Esophagus squamous epithelium (tissue), 4 donors: Measurements from ENCODE around the gene HCFC1.

Experiments used
- CTCF ChIP-seq, 6 experiments: fragments of 450-650 bp in 4 of 6; fragments of 200-600 bp in 2 of 6; sonication (generic) in 2 of 6; IDR thresholded peaks; one replicate each; pipeline ENCODE4 v1.5.1; 2016 to 2019; ENCODE audit warnings: antibody characterized with exemption in 6 of 6, mild to moderate bottlenecking in 4 of 6, moderate library complexity in 4 of 6
- POLR2A ChIP-seq, 4 donors: fragments of 450-650 bp; IDR thresholded peaks; one replicate each; pipeline ENCODE4 v1.6.1; 2017; ENCODE audit warnings: antibody characterized with exemption in 4 of 4, mild to moderate bottlenecking in 4 of 4, moderate library complexity in 3 of 4

GRCh38 chrX:154002215-154002719 lies 30.6 kb upstream of the HCFC1 start:
- no peak for TF ChIP-seq CTCF (IDR thresholded peaks at IDR 0.05)
- no peak for TF ChIP-seq POLR2A (IDR thresholded peaks at IDR 0.05)
